Eye (tissue), 1 donor: ENCODE measurements around the gene TNFRSF18.
A peak's percentile ranks its signal among the peaks of the same experiment; 100 is the strongest.

Experiments used
- DNase-seq: peaks from one replicate; pipeline ENCODE4 v3.0.0-alpha.2; 2015

Gene TNFRSF18

DNA sequence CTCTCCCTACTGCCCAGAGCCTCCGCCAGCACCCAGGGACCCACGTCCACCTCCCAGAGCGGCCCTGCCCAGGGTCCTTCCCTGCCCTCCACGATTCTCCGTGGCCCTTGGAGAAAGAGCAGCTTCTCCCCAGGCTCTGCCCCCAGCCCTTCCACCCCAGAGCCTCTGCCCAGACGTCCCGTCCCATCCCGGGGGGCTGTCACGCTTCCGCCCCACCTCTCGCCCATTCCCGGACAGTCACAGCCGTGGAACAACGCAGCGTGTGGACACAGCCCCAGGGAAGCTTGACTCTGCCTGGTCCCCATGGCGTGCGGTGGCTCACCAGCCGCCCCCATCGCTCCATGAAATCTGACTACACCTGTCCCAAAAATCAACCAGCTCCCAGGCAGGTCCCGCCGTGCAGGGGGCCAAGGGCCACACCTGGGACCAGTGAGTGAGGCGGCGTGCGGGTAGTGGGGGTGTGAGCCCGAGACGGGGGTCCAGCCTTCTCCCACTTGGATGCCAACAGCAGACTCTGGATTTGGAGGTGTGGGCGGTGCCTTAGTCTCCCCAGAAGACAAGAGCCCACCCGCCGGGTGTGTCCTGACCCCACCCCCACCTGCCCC is 45.2 kb downstream of the TNFRSF18 start:
- DNase-seq: no peak

DNA sequence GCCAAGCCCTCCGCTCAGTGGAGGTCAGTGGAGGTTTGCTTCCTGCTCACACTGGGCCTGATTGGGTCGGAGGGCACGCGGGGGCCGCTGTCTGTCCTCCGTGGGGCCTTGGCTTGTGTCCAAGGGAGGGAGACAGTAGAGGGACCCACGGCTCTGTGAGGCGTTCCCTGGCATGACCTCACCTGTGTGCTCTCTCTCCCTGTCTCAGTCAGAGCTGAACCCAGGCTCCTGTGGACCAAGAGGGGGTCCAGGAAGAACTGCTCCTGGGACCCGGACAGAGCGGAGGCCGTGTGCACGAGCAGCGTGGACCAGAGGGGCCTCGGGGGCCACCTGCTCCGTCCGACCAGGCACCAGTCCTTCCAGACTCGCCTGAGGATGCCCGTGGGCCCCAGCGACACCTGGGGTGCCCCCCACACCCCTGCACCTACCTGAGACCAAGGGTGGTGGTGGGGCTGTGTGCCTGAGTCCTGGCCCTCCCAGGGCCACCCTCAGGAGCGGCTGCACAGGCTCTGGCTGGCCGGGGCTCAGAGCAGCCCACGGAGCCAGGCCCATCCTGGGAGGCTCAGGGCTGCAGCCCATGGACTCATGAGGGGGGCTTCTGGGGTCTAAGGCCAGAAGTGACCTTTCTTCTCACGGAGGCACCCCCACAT is 46.0 kb downstream of the TNFRSF18 start:
- no peak for DNase-seq

DNA sequence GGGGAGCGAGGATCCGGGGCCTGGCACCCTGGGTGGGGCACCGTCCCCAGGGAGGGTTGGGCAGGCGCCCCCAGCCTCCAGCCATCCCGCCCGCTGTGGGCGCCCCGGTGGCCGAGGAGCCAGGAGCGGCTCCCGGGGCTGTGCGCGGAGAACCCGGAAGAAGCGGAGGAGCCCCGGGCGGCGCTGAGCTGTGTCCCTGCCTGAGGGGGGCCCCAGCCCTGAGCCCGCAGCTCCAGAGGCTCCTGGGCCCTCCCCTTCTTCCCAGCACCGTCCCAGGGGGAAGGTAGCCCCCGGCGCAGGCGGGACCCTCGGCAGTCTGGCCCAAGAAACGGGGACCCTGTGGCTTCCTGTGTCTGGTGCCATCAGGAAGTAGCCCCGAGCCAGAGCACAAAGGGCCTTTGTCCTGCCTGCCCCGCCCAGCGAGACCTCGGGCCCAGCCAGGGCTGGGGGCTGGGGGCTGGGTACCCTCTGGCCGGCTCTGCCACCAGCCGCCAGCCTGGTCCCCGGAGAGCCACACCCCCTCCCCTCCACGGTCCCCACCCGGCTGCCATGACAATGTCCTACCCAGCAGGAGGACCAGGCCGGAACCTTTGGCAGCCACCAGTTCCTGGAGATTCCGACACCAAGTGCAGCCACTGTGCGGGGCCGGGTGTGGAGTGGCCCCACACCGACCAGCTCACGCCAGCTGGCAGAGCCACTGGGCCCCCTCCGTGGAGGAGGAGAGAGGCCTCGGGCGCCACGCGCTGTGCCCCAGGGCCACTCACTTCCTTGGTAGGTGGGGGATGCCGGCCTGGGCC is 48.3 kb downstream of the TNFRSF18 start:
- DNase-seq: peak; percentile 89

DNA sequence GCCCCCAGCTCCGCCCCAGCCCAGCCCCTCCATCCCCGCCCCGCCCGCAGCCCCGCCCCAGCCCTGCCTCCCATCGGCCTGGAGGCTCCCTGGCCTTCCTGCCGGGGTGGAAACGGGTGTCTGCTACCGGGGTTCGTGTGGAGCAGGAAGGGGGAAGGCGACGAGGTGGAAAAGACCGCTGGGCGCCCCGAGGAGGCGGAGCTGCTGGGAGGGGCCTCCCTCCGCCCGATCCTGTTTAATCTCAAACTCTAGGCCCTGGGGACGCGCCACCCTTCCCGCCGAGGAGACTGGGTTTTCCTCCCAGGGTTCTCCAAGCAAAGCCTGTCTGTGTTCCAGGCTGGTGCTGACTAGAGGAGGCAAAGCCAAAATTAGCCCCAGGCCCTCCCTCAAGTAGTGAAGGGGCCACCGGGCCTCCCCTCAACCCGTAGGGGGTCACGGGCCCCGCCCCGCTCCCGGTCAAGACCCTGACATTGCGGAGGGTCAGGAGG is 48.9 kb downstream of the TNFRSF18 start:
- DNase-seq: peak; percentile 87

DNA sequence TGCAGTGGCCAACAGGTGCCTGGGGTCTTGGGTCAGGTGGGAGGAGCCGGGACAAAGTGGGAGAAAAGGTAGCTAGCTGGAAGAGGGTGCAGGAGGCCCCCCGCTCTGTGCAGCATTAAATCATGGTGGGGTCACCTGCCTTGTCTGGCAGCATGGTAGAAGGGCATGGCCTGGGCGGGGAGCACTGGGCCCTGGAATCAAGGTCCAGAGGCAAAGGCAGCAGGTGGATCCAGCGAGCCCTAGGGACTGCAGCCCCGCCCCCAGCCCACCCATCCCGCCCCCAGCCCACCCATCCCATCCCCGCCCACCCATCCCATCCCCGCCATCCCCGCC is 49.4 kb downstream of the TNFRSF18 start:
- DNase-seq: peak; percentile 14

DNA sequence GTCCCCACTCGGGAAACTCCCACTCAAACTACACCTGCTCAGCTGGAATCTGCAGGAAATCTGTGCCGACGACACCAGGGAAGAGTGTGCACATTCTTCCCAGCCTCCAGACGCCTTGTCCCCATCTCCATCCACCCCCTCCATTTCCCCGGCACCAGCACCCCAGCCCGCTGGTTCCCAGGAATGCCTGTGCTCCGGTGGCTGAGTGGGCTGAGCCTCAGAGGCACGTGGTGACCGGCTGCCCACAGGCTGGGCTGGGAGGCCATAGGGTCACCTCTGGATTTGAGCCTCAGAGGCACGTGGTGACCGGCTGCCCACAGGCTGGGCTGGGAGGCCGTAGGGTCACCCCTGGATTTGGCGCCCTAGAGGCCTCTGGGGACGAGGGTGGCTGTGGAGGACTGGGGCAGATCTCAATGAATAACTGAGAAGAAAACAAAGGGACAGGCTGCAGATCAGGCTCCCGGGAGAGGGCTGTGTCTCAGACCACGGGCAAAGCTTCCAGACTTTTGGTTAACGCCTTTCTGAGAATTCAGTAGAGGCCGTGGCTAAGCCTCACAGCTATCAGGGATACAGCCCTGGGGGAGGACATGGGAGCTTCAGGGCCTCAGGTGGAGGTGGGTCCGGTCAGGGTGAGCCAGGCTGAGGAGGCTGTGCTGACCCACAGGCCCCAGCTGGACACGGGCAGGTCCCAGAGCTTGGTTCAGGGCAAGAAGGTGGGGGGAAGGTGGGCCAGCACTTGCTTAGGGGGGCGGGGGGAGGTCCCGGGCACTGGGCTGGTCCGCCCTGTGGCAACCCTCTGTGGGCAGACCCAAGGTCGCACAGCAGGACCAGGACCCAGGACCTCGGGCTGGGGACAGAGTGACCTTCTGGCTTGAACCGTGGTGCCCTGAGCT is 50.0 kb downstream of the TNFRSF18 start:
- peak; percentile 3 for DNase-seq

DNA sequence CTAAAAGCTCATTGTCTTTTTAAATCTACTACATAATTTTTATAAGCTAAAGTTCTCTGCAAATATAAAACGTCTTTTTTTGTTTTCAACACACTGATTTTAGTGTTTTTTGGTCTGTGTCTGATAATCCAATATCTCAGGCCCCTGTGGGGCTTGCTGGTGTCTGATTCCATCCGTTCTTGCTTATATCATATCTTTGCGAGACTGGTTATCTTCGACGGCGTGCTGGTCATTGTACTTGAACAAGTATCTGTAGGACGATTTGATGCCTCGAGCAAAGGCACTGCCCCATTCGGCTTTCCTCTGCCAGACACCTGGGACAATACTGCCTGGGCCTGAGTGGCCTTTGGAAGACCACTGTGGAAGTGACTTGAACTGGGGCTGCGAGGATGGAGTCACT is 51.1 kb downstream of the TNFRSF18 start:
- DNase-seq: no peak

DNA sequence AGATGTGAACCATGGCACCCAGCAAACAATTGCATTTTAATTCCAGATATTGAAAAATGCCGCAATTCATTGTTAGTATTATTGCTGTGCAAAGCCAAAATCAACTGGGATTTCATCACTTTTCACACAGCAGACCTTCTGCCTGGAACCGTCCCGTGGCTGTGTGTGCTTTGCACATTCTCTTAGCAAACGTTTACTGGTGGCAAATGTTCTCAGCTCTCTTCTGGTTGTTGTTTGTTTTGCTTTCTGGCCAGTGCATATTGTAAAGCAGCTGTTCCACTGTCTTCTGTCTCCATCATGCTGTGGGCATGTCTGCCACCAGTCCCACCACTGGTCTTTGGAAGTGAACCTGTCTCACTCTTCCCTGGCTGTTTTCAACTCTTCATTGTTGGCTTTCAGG is 52.5 kb downstream of the TNFRSF18 start:
- DNase-seq: no peak
